Colon (tissue), 2 donors: ENCODE data around the gene FBXO31.

ENCODE experiments used
- FAIRE-seq: peaks from 2 replicates; lab custom pipeline; 2012; peaks lifted over from hg19 to GRCh38; lab: Jason Lieb, UNC
- donor health status: control.
- donor health status: control.

Gene FBXO31, protein sequence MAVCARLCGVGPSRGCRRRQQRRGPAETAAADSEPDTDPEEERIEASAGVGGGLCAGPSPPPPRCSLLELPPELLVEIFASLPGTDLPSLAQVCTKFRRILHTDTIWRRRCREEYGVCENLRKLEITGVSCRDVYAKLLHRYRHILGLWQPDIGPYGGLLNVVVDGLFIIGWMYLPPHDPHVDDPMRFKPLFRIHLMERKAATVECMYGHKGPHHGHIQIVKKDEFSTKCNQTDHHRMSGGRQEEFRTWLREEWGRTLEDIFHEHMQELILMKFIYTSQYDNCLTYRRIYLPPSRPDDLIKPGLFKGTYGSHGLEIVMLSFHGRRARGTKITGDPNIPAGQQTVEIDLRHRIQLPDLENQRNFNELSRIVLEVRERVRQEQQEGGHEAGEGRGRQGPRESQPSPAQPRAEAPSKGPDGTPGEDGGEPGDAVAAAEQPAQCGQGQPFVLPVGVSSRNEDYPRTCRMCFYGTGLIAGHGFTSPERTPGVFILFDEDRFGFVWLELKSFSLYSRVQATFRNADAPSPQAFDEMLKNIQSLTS

GRCh38 chr16:87383505-87384161 is at the start of gene FBXO31:
Gene FBXO31, minus strand, starts transcription at chr16:87383776. Its CDS starts 32 bp downstream, at chr16:87383744.
- FAIRE-seq, result no peak

DNA sequence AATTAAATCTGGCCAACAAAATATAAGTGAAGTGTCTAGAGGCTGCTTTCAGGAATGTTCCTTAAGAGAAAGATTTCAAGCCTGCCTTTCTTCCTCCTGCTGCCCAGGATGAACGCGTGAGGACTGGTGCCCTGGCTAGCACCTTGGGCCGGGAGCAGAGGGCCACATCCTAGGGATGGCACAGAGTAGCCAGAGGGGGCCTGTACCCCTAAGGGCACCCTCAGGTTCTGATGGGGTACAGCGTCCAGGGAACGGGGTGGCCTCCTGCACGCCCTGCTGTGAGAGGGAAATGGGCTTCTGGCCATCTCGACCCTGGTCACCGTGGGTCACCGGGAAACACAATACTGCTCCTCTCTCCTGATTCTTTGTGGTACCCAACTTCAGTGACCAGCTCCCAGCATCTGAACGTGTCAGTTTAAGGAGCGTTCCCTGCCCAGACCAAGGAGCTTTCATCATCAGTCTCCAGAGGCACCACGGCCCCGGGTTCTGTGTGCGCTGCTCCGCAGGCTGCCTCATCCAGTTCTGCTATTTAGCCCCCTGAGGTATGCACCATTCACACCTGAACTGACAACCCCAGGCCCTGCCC is 48.8 kb upstream of the FBXO31 start:
- no peak for FAIRE-seq

- FAIRE-seq, result no peak
Observed at GRCh38 chr16:87431926-87432325, 48.4 kb upstream of the FBXO31 start.

DNA sequence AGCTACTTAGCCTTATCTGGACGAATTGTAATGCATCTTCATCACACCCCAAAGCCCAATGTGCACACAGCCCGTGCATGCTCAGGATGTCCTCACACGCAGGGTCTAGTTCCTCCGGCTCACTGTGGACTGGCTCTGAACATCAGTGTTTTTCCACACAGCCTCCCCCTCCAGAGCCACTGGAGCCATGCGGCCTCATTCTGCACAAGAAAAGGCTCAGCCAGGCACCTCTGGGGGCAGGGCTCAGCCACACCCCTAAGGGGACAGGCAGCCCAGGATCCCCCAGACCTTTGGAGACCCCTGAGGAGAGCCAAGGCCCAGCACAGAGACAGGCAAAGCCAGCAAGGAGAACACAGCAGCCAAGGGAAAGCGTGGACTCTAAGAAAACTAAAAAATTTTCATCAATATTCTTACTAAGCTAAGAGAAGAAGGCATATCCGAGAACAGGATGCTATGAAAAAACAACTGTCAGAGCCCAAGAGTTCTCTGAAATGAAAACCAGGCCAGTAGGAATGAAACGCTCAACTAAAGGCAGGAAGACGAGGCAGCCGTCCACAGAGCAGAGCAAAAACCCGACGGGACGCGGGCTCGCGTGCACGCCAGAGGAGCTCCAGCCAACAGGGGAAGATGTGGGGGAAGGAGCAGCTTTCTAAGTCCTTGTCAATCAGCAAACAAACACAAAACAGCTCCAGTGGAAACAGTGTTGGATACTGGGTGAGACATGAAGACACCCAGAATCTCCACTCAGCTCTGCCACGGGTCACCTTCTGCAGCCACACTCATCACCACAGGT is 43.0 kb upstream of the FBXO31 start:
- no peak for FAIRE-seq

DNA sequence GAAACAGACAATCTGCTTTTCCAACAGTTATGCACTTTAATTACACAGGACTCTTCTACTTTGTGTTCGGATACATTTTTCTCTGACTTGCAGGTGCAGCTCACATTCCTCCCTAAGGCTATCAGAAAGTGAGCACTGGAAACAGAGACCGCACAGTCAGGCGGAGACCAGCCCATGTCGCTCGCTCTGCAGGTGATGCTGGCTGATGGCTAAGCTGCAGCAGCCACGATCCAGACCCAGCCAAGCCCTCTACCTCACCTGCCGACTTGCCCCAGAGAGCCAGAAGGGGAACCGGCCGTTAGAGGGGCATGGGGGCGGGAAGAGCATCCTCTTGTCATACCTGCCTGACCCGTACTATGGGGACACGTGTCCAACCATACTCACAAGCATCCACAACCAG is 42.4 kb upstream of the FBXO31 start:
- FAIRE-seq, result no peak

DNA sequence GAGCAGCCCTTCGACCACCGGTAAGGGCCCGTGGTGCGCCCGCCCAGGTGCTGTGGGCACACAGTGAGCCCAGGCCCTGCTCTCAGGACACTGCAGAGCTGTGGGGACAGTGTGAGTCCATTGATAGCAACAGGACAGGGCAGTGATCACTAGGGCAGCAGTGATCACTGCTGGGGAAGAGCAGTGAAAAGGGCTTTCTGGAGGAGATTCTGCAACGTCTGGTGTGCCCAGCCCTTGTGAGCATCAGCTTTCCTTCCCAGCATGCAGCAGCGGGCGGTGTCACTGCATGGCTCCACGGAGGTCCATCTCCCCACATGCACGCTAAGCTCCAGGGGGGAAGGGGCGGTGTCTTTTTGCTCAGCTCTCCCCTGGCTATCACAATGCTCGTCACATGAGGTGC is 40.7 kb upstream of the FBXO31 start:
- no peak for FAIRE-seq

- FAIRE-seq, result no peak
Observed at GRCh38 chr16:87423429-87423828, 39.9 kb upstream of the FBXO31 start.

- no peak for FAIRE-seq
Observed at GRCh38 chr16:87422106-87422505, 38.5 kb upstream of the FBXO31 start.

GRCh38 chr16:87421003-87421912 is 37.7 kb upstream of the FBXO31 start:
- no peak for FAIRE-seq

- FAIRE-seq, result no peak
Observed at GRCh38 chr16:87420026-87421002, 36.7 kb upstream of the FBXO31 start.

DNA sequence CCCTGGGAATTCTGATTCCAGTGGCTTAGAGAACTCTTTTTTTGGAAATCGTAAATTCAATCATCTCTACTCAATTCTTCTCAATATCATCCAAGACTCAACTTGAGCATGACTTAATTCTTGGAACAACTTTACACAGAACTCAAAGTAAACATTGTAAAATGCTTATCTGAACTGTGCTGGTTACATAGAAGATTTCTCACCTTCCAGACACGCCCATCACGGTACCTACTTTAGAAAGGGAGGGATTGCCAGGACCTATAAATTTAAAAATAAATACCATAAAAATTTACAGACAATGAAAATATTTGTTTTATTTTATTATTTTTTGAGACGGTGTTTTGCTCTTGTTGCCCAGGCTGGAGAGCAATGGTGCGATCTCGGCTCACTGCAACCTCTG is 35.1 kb upstream of the FBXO31 start:
- no peak for FAIRE-seq

GRCh38 chr16:87418216-87418615 is 34.6 kb upstream of the FBXO31 start:
- FAIRE-seq, result no peak

GRCh38 chr16:87417528-87417910 is 33.9 kb upstream of the FBXO31 start:
- no peak for FAIRE-seq

GRCh38 chr16:87416826-87417527 is 33.4 kb upstream of the FBXO31 start:
- no peak for FAIRE-seq

DNA sequence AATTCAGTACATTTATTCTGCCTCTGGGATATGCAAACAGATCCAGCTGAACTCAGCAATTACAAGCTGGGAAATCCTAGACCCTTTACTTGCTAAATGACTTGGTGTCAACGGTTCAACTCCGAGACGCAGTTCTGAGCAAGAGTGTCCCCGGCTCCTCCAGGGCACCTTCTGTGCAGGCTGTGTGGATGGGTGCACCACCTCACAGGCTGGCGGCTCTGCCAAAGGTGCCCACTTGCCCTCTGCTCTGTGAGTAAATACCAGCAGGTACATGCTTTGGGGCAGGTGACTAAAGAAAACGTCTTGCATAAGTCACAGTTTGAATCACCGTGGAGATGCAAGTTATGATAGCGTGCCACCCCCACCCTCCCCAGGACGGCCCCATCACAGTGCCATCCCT is 31.9 kb upstream of the FBXO31 start:
- FAIRE-seq, result no peak

DNA sequence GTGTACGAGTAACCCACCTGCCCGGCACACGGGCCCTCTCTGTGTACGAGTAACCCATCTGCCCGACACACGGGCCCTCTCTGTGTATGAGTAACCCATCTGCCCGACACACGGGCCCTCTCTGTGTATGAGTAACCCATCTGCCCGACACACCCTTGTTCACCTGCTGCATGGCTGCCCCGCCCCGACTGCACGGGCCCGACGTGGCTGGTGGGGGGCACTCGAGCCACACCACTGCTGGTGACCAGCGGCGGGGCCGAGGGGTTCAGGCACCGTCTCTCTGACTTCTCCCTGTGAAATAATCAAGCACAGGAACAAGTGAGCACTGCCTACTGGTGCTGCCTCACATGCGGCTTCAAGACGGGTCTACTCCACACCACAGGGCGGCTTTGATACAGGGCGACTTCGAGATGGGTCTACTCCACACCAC is 30.7 kb upstream of the FBXO31 start:
- no peak for FAIRE-seq

- no peak for FAIRE-seq
Observed at GRCh38 chr16:87412996-87413421, 29.4 kb upstream of the FBXO31 start.

- FAIRE-seq, result no peak
Observed at GRCh38 chr16:87412371-87412995, 28.9 kb upstream of the FBXO31 start.
